GM12878 (cell line): ENCODE measurements around the gene SPPL3.

Experiments
- CBX5 ChIP-seq: sonication (generic); IDR thresholded peaks from 2 replicates; pipeline ENCODE4 v1.6.1; 2016; ENCODE audit warnings: low read depth, moderate library complexity, mild to moderate bottlenecking, inconsistent platforms
- MYC ChIP-seq: IDR thresholded peaks from 2 replicates; pipeline ENCODE4 v1.6.1; 2011; ENCODE audit warnings: mild to moderate bottlenecking, low read length, moderate library complexity, inconsistent platforms; ENCODE audit not compliant: insufficient read depth, insufficient replicate concordance, insufficient read length, severe bottlenecking

- TF ChIP-seq MYC: no peak
- no peak for TF ChIP-seq CBX5
Observed at GRCh38 chr12:120804428-120804827, 99.7 kb downstream of the SPPL3 start.
